DMS114 treated with DMSO at 0.1 percent for 48 hours (cell line): ENCODE results near the gene TRMT61A.

ENCODE experiments used
- DNase-seq: peaks from one replicate; lab custom pipeline; 2025; ENCODE audit not compliant: unreplicated experiment; lab: John Stamatoyannopoulos, UW

Gene TRMT61A

DNA sequence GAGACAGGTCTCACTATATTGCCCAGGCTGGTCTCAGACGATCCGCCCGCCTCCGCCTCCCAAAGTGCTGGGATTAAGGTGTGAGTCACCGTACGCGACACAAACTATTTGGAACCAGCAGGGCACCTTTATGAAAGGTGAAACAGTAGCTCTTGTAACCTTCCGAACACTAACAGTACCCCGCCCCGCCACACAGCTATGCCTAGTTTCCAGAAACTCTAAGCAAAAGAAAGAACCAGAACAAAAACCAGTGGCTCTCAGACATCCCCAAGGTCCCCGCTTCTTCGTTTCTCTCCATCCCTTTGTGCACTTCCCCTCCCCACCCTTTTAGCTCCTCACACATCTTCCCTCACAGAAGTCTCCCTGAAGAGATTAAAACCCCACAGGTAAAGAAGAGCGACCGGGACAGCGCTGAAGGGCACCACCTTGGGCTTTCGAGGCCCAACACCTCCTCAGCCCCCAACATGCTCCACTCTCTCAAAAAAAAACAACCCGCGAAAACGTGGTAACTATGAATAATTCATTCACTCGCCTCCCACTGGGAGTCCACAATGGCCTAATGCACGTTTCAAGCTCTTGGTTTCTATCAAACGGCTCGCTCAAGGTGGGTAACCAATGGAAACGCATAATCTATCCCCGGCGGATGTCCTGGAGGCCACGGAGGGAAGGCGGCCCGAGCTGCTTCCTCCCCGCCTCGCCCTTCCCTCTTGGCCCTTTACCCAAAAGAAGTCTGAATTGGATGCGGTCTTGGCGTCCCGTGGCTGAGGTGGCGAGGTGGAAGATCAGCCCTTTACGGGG lies 32.6 kb downstream of the TRMT61A start:
- DNase-seq, result no peak

DNA sequence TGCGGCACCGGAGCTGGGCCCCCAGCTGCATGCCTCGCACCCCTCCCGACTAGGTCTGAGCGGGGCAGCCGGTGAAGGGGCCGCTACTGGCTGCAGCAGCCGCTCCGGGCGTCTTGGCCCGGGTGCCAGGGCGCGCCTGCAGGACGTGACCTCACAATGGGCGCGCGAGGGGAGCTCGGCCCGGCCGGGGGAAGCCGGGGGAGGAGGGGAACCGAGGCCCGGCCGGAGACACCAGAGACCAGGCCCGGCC lies 33.1 kb downstream of the TRMT61A start:
- DNase-seq, result no peak

DNA sequence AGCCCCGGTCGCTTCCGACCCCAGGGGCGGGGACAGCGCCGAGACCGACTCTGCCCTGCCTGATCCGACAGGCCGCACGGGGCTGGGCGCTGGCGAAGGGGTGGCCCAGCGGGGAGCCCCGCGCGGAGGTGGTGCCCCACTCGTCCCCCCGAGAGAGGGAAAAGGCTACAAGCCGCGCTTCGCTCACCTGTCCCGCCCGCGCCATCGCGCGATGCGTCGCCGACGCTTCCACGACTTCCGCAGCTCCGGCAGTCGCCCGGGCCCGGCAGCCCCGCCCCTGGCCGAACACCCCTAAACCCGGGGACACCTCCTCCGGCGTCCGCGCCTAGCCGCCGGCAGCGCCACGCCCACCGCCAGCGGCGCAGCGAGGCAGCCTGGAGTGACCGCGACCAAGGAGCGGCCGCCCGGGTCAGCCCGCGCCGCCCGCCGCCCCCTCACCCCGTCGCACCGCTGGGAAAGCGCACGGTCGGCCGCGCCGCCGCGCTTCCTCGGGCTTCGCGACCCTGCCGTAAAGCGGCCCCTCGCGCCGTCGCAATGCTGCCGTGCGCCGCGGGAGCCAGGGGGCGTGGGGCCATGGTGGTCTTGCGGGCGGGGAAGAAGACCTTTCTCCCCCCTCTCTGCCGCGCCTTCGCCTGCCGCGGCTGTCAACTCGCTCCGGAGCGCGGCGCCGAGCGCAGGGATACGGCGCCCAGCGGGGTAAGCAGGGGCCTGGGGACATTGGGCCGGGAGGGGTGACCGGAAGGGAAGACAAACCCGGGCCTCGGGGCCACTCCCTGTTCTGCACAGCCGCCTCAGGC lies 33.6 kb downstream of the TRMT61A start, which contains the start of the genes BAG5 and COA8:
BAG5 (minus strand) TSS at position 229 of the 797 bp plus-strand sequence. CDS start 1,493 bp downstream, outside the sequence.
COA8 (plus strand) TSS at position 532 of the 797 bp plus-strand sequence; CDS start at position 574, 42 bp downstream.
- DNase-seq, result peak; percentile 36

DNA sequence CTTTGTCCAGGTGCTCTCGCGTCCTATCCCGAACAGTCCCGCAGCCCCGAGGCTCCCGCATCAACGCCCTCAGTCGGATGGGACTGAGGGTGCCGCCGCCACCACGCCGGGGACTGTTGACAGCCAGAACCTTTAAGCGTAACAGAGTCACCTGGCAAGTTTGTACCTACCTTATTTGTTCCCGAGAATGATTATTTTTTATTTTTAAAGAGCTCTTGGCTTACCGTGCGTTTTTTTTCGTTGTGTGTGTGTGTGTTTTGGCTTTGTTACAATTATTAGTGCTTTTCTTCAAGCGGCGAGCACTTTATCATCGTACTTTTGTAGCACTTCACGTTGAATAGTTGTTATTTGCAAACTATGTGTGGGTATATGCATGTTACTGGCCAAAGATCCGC lies 34.2 kb downstream of the TRMT61A start:
- no peak for DNase-seq

DNA sequence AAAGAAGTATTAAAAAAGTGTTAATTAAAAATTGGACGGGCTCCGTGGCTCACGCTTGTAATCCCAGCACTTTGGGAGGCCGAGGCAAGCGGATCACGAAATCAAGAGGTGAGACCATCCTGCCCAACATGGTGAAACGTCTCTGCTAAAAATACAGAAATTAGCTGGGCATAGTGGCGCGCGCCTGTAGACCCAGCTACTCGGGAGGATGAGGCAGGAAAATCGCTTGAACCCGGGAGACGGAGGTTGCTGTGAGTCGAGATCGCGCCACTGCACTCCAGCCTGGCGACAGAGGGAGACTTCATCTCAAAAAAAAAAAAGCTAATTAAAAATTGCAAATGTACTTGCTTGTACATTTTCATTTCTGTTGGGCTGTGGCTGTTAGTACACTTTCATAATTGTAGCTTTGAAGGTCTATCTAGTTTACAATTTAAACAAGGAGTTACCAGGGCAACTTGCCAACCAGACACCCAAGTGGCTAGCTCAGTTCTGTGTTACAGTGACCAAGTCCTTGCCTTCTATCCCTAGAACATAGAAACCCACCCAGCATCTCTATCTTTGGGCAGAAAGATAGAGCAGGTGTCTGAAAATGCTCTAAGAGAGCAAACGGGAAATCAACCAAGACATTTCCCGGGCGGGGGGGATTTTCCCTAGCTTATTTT lies 35.0 kb downstream of the TRMT61A start:
- no peak for DNase-seq

DNA sequence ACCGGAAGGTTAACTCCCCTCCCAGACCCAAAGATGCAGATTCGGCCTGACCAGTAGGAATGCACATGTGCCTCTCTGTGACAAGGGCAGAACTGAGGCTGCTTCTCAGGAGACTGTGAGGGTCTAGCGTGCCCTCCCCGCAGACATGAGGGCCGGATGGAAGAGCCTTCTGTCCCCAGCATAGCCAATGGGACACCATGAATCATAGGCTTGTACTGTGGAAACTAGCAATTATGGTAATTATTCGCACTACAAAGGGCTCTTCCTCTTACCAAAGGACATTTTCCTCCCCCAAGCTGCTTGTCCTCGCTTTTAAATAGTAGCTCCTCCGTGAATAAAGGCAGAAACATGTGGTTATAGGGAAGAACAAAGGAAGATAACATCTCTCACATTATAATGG lies 40.0 kb downstream of the TRMT61A start:
- DNase-seq, result no peak

DNA sequence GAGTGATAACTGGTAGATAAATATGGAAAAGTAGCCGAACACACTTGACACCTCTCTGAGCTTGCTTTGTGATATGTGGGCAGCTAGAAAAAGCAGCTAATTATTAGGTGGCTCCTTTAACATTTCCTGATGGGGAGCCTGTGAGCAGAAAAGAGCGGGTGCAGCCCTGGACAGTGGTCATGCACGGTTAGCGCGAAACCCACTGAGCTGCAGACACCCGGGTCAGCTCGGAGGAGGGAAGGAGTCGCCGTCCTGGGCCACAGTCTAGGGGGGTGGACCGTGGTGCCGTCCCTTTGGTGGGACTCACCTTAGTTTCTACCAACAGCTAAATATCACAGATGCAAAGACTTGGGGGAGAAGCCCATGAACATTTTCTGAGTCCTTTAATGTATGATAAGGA lies 40.4 kb downstream of the TRMT61A start:
- DNase-seq, result no peak

DNA sequence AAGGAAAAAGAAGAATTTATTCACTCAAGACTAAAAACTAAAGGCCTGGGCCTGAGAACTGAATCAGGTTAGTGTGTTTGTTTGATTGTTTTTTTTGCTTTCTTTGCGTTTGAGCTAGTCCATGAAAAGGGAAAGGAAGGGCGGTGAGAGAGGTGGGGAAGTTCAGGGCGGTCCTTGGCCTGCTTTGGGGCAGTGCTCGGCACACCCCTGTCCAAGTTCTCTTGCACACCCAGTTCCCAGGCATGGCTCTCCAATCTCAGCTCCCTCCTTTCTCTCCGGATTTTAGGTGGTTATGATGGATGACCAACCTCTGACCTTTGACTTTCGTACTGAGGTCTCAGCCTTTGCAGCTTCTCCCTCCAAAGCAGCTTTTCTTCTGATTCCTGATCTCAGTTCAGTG lies 45.1 kb downstream of the TRMT61A start:
- DNase-seq, result no peak

DNA sequence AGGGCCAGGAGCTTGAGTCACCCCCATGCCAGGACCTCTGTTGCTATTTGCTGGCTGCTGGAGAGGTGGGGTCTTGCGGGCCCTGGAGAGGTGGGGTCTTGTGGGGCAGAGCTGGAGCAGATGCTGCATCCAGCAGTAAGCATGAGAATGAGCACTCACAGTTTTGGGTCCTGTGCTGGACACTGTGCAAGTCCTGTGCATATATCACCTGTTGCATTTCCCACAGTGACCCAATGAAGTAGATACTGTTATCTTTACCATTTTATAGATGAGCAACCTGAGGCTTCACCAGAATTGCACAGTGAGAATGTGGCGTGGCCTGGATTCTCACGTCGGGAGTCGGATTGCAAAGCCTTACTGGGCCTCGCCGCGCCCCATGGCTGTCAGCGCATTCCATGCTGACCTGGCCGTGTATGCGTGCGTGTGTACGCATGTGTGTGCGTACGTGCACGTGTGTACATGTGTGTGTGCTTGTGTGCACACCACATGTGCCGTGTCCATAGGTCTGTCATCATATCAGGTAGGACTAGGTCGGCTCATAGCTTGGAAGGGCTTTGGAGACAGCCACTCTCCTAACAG lies 45.8 kb downstream of the TRMT61A start:
- DNase-seq, result no peak

DNA sequence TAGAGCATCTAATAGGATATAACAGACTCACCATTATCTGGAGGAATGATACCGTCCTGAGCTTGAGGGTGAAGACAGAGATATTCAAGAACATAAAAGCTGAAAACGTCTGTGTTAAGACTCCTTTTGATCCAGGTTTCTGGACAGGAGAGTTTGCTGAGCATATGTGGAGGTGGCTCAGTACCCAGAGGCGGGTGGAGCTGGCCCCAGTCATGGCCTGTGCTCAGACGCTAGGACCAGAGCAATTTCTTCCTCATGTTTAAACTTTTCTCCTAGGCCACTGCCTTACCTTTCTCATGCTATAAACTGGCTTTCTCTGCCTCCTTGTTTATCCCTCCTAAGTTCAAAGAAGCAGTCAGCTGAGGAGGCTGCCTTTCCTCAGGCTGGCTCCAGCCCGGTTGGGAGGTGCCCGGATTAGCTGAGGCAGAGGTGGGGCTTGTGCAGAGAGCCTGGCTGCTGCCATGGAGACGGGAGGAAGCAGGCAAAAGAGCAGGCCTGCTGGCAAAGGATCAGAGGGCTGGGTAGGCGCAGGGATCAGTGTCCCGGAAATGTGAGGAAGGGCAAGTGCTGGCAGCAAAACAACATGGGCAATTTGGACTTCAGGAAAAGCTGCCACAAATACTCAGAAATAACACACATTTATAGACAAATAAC lies 47.5 kb downstream of the TRMT61A start:
- DNase-seq, result no peak

DNA sequence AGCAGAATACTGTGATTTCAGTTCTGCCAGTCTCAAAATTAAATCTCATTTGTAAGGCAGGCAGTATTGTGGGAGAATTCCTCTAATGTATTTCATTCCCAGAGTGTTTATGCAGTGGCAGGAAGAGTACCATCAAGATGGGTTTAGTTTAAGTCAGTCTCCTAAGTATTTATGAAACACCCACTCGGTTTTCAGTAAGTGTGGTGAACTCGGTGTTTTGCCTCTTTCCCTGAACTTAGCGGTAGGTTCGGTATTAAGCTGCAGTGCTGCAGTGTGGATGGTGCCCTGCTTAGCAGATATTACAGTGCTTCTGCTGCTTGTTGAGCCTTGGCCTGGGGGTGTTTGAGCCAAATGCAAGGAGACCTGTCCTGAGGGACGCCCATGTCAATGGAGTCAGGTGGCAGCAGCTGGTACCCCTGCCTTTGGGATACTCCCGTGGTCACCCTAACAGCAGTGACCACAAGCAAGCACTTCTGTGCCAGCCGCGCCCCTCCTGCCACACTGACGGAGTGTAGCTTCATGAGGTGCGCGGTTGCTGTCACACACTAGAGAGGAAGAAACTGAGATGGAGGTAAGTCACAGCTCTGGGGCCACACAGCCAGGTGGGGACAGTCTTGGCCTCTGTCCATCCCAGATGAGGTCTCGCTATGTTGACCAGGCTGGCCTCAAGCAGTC lies 49.5 kb downstream of the TRMT61A start:
- DNase-seq, result no peak

DNA sequence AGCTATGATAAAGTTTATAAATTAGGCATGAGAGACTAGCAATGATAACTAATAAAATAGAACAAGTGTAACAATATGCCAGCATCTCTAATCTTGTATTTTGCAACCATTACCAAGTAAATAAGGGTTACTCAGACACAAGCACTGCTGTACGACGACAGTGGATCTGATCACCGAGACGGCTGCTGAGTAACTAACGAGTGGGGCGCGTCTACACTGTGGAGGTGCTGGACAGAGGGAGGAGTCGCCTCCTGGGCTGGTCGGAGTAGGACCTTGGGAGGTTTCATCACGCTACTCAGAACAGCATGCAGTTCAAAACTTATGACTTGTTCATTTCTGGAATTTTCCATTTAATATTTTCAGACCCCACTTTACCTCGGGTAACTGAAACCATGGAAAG lies 52.2 kb downstream of the TRMT61A start:
- no peak for DNase-seq

DNA sequence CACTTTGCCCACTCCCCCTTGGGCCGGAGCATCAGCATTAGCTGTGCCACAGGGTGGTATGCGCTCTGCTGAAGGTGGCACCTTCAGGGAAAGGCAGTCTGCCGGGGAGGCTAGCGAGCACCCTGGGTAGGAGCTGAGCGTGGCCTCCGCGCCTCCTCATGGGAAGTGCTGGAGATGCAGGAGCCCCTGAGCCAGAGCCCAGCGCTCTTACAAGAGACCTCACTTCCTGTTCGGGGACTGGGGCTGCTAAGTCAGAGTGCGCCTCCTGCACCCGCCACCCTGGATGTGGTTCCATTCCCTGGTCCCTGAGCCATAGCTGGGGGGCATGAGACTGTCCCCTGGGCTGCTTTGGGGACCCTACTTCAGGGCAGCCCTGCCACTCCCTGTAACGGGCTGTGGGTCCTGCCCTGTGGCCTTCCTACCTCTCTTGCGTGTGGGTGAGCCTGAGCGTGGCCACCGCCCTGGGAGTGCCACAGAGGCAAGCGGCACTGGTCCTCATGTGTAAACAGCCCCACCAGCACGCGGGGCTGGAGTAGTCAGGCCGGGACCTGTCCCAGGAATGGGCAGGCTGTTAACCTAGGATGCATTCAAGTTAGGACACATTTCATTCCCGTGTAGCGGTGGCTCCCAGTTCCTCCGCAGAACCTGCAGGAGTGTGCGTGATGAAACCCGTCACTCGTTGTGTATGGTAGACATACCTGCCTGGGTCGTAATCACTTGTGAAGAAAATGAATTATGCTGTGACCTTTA lies 53.1 kb downstream of the TRMT61A start:
- DNase-seq, result no peak

DNA sequence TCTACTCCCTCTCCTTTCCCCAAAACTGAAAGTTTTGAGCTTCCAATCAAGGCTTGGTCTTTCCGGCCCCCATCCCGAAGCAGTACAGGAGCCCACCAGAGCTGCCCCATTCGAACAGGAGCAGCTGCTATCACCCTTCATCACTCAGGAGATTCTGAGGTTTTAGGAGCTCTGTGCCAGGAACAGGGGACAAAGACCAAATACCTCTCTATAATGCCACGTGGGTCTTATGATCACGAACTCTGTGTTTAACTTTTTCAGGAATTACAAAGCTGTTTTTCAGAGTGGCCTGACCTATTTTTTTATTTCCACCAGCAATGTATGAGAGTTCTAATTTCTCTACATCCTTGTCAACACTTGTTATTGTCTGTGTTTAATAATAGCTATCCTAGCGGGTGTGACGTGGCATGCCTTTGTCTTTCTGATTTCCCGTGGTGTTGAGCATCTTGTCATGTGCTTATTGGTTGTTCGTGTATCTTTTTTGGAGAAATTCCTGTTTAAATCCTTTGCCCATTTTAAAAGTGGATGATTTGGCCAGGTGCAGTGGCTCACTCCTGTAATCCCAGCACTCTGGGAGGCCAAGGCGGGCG lies 55.4 kb downstream of the TRMT61A start:
- no peak for DNase-seq
